ENCODE data around the gene FSTL4. TPM values are rescaled to one million over a fixed set of nuclear protein-coding genes. Genes with fewer than 3 reads are reported as not detected.

The FSTL4 gene
- total and polyA plus RNA-seq, 12 donors = 0.48 to 5.2 (median 2.3) TPM

GRCh38 chr5:133327946-133328401, 284.4 kb downstream of the FSTL4 start:
- intact Hi-C loops (cut with DNase I) = no loop called here
- Histone ChIP-seq H3K27me3 (no peaks in the 10 kb centered on the region), H3K4me1 (replicated peaks in 1 of 2) (no peaks in the 10 kb centered on the region), H3K36me3 (replicated peaks in 1 of 2) (no peaks in the 10 kb centered on the region), H3K27ac (no peak overlapping the region), H3K4me3 (no peak overlapping the region), H3K9me3 (replicated peaks in 1 of 3) (no peaks in the 10 kb centered on the region)
- no peak for DNase-seq
- WGBS, 4 donors = 61 to 69% (median 66%) methylated on average over 5 of the region's 5 CpGs
- TF ChIP-seq POLR2A (IDR thresholded peaks at IDR 0.05) = no peak
- no peak for TF ChIP-seq CTCF (IDR thresholded peaks at IDR 0.05)

GRCh38 chr5:133326361-133326760, 286.0 kb downstream of the FSTL4 start:
- no peak overlapping the region for H3K4me3 ChIP-seq
- no peak overlapping the region for H3K27ac ChIP-seq
- no peaks in the 10 kb centered on the region for H3K36me3 ChIP-seq (replicated peaks in 1 of 2)
- WGBS, 4 donors = 94 to 99% (median 95%) methylated on average over 5 of the region's 5 CpGs
- TF ChIP-seq CTCF (IDR thresholded peaks at IDR 0.05) = no peak
- TF ChIP-seq POLR2A (IDR thresholded peaks at IDR 0.05) = no peak
- DNase-seq = no peak
- H3K9me3 ChIP-seq (replicated peaks in 1 of 3) = no peaks in the 10 kb centered on the region
- no peaks in the 10 kb centered on the region for H3K27me3 ChIP-seq
- no peaks in the 10 kb centered on the region for H3K4me1 ChIP-seq (replicated peaks in 1 of 2)
- intact Hi-C loops (cut with DNase I) = no loop called here

- Histone ChIP-seq H3K9me3 (replicated peaks in 1 of 3) (no peaks in the 10 kb centered on the region), H3K36me3 (replicated peaks in 1 of 2) (no peaks in the 10 kb centered on the region), H3K4me1 (replicated peaks in 1 of 2) (no peaks in the 10 kb centered on the region), H3K27me3 (no peaks in the 10 kb centered on the region), H3K27ac (no peak overlapping the region), H3K4me3 (no peak overlapping the region)
- TF ChIP-seq CTCF (IDR thresholded peaks at IDR 0.05) = no peak
- no peak for TF ChIP-seq POLR2A (IDR thresholded peaks at IDR 0.05)
- intact Hi-C loops (cut with DNase I) = no loop called here
- no peak for DNase-seq
- WGBS, 4 donors = 79 to 93% (median 90%) methylated on average over 5 of the region's 5 CpGs
Measured at GRCh38 chr5:133325864-133326263, 286.5 kb downstream of the FSTL4 start.

GRCh38 chr5:133324926-133325325, 287.4 kb downstream of the FSTL4 start:
- no peak overlapping the region for H3K27ac ChIP-seq
- WGBS, 4 donors = 80 to 96% (median 89%) methylated on average over 1 to 4 of the region's 4 CpGs
- no peak for DNase-seq
- no peaks in the 10 kb centered on the region for H3K9me3 ChIP-seq (replicated peaks in 1 of 3)
- H3K4me1 ChIP-seq (replicated peaks in 1 of 2) = no peaks in the 10 kb centered on the region
- no peak overlapping the region for H3K4me3 ChIP-seq
- H3K27me3 ChIP-seq = no peaks in the 10 kb centered on the region
- TF ChIP-seq CTCF (IDR thresholded peaks at IDR 0.05) (no peak), POLR2A (IDR thresholded peaks at IDR 0.05) (no peak)
- no peaks in the 10 kb centered on the region for H3K36me3 ChIP-seq (replicated peaks in 1 of 2)
- intact Hi-C loops (cut with DNase I) = no loop called here
